ENCODE data around the gene SLC22A14.
"Not testable (repeated sequence)": the region's sequence is repeated elsewhere in the genome, so short reads cannot be mapped to it uniquely, and the experiment has no call there.

The SLC22A14 gene

GRCh38 chr3:38281895-38282686 lies at the start of gene SLC22A14:
TSS of gene SLC22A14 (plus strand) at chr3:38282294. CDS start at chr3:38306027, 23,733 bp downstream.
- no peak for DNase-seq (ENCODE audit: low read depth)
- H3K4me3 ChIP-seq (ENCODE audit: low read depth, low read length), result no peak within 1 kb of the TSS
- TF ChIP-seq, protein P1, sequence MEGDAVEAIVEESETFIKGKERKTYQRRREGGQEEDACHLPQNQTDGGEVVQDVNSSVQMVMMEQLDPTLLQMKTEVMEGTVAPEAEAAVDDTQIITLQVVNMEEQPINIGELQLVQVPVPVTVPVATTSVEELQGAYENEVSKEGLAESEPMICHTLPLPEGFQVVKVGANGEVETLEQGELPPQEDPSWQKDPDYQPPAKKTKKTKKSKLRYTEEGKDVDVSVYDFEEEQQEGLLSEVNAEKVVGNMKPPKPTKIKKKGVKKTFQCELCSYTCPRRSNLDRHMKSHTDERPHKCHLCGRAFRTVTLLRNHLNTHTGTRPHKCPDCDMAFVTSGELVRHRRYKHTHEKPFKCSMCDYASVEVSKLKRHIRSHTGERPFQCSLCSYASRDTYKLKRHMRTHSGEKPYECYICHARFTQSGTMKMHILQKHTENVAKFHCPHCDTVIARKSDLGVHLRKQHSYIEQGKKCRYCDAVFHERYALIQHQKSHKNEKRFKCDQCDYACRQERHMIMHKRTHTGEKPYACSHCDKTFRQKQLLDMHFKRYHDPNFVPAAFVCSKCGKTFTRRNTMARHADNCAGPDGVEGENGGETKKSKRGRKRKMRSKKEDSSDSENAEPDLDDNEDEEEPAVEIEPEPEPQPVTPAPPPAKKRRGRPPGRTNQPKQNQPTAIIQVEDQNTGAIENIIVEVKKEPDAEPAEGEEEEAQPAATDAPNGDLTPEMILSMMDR (IDR thresholded peaks at IDR 0.05; ENCODE audit: low read depth, low read length, missing control alignments), result peak; percentile 9
- in situ Hi-C loops (cut with HindIII; ENCODE audit: low sequenced_read_pairs), result no loop called here

DNA sequence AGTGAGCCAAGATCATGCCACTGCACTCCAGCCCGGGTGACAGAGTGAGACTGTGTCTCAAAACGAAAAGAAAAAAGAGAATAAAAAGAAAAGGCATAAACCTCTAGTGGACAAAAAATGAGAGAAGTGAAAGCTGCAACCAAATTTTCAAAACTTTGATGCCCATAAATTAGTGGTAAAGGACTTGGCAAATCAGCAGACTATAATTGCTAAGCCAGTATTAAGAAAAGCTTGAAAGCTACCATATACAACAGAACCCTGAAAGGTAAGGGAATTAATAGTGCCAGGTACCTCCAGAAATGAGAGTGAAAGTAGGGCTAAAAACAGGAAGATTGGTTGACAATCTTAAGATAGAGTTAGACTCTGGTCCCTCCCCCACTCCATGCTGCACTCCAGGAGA lies 49.4 kb upstream of the SLC22A14 start:
- TF ChIP-seq, protein P1 (IDR thresholded peaks at IDR 0.05; ENCODE audit: low read depth, low read length, missing control alignments), result no peak
- in situ Hi-C loops (cut with HindIII; ENCODE audit: low sequenced_read_pairs), result no loop called here
- no peak overlapping the region for H3K4me3 ChIP-seq (ENCODE audit: low read depth, low read length)
- no peak for DNase-seq (ENCODE audit: low read depth)

GRCh38 chr3:38235466-38235865 lies 46.6 kb upstream of the SLC22A14 start:
- in situ Hi-C loops (cut with HindIII; ENCODE audit: low sequenced_read_pairs), result no loop called here
- TF ChIP-seq, protein P1 (IDR thresholded peaks at IDR 0.05; ENCODE audit: low read depth, low read length, missing control alignments), result no peak
- no peak overlapping the region for H3K4me3 ChIP-seq (ENCODE audit: low read depth, low read length)
- DNase-seq (ENCODE audit: low read depth), result no peak

- TF ChIP-seq, protein P1 (IDR thresholded peaks at IDR 0.05; ENCODE audit: low read depth, low read length, missing control alignments), result no peak
- in situ Hi-C loops (cut with HindIII; ENCODE audit: low sequenced_read_pairs), result no loop called here
- DNase-seq (ENCODE audit: low read depth), result no peak
- H3K4me3 ChIP-seq (ENCODE audit: low read depth, low read length), result no peak overlapping the region
These were observed 43.6 kb upstream of the SLC22A14 start for GRCh38 chr3:38238416-38239008.

DNA sequence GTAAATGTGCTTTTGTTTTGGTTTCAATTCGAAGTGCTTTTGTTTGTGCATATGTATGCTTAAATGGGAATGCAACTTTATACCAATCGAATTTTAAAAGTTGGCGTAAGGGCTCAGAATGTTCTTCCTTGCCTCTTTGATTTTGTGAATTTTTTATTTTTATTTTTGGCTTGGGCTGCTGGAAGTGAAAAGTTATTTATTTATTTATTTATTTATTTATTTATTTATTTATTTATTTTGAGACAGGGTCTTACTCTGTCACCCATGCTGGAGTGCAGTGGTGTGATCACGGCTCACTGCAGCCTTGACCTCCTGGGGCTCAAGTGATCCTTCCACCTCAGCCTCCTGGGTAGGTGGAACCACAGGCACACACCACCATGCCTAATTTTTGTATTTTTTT lies 39.3 kb upstream of the SLC22A14 start:
- DNase-seq (ENCODE audit: low read depth); in situ Hi-C loops (cut with HindIII; ENCODE audit: low sequenced_read_pairs); H3K4me3 ChIP-seq (ENCODE audit: low read depth, low read length): not testable (repeated sequence)

- TF ChIP-seq, protein P1 (IDR thresholded peaks at IDR 0.05; ENCODE audit: low read depth, low read length, missing control alignments), result no peak
- DNase-seq (ENCODE audit: low read depth), result no peak
- H3K4me3 ChIP-seq (ENCODE audit: low read depth, low read length), result no peak overlapping the region
- in situ Hi-C loops (cut with HindIII; ENCODE audit: low sequenced_read_pairs), result no loop called here
These were observed 36.2 kb upstream of the SLC22A14 start for GRCh38 chr3:38245930-38246329.

Measured in astrocyte of the cerebellum (primary cell).